Right ventricle myocardium superior (tissue), 1 donor: Measurements from ENCODE around the gene PTBP3. TPM values are rescaled to one million over a fixed set of nuclear protein-coding genes. Genes with fewer than 3 reads are reported as not detected.

Source experiments
- ATAC-seq: fragments of 200-7000 bp; cut with Tn5 transposase; one replicate; pipeline ENCODE4 v1.9.1; 2020; ENCODE audit warnings: mild to moderate bottlenecking; ENCODE audit not compliant: poor library complexity
- DNase-seq: peaks from one replicate; pipeline ENCODE4 v3.0.0-alpha.2; 2020
- intact Hi-C: fragments of 100-400 bp; cut with DNase I; formaldehyde crosslinking; loops from one replicate; pipeline ENCODE4 v1.11.2; 2022
- total RNA-seq: library from RNA; stranded (reverse); fragmentation: NEBNext Ultra II Directional; extraction: Animal tissue kit (Norgen Biotek cat#: 25700); gene quantifications from one replicate; pipeline ENCODE4 v1.2.1, GENCODE V29; 2021
- donor health status: DM: no; HTN: yes; CAD: no; lungs with severe emphysema.

PTBP3 gene
- total RNA-seq, 1 donor from 2014 or later: 13.7 TPM

- ATAC-seq (no peak), DNase-seq (no peak)
Observed at GRCh38 chr9:112187404-112187803, 146.0 kb downstream of the PTBP3 start.

GRCh38 chr9:112186695-112187094 lies 146.7 kb downstream of the PTBP3 start:
- ATAC-seq (no peak), DNase-seq (no peak)
- intact Hi-C loops: no loop called here

More at GRCh38 chr9:112187404-112187803, 146.0 kb downstream of the PTBP3 start:
- intact Hi-C loops: no loop called here

GRCh38 chr9:112184946-112185345 lies 148.5 kb downstream of the PTBP3 start:
- intact Hi-C loops: no loop called here
- ATAC-seq: no peak

GRCh38 chr9:112184221-112184620 lies 149.2 kb downstream of the PTBP3 start:
- ATAC-seq: no peak
- intact Hi-C loops: no loop called here

More at GRCh38 chr9:112184946-112185345, 148.5 kb downstream of the PTBP3 start:
- no peak for DNase-seq

GRCh38 chr9:112180387-112180881 lies 153.0 kb downstream of the PTBP3 start:
- ATAC-seq (no peak), DNase-seq (no peak)
- intact Hi-C loops: no loop called here

More at GRCh38 chr9:112184221-112184620, 149.2 kb downstream of the PTBP3 start:
- no peak for DNase-seq

GRCh38 chr9:112179816-112180215 lies 153.6 kb downstream of the PTBP3 start:
- ATAC-seq (peak; percentile 43), DNase-seq (no peak)
- intact Hi-C loops: no loop called here

GRCh38 chr9:112176524-112176923 lies 156.9 kb downstream of the PTBP3 start:
- ATAC-seq: no peak
- intact Hi-C loops: no loop called here

GRCh38 chr9:112175796-112176315 lies 157.6 kb downstream of the PTBP3 start:
- no peak for ATAC-seq

More at GRCh38 chr9:112176524-112176923, 156.9 kb downstream of the PTBP3 start:
- DNase-seq: no peak

GRCh38 chr9:112174965-112175795 lies 158.2 kb downstream of the PTBP3 start, which contains the start of gene SUSD1:
TSS of gene SUSD1 (minus strand) at chr9:112175297. CDS start at chr9:112175235, 62 bp downstream.
- peak; percentile 45 for ATAC-seq
- peak; percentile 80 for DNase-seq
- intact Hi-C loops: no loop called here

More at GRCh38 chr9:112175796-112176315, 157.6 kb downstream of the PTBP3 start:
- intact Hi-C loops: no loop called here
- DNase-seq: no peak

GRCh38 chr9:112174222-112174964 lies 159.0 kb downstream of the PTBP3 start:
- DNase-seq (peak; percentile 88), ATAC-seq (peak; percentile 90)
- intact Hi-C loops: no loop called here

- ATAC-seq (no peak), DNase-seq (no peak)
- intact Hi-C loops: no loop called here
Observed at GRCh38 chr9:112173489-112174221, 159.8 kb downstream of the PTBP3 start.

GRCh38 chr9:112170968-112171367 lies 162.5 kb downstream of the PTBP3 start:
- DNase-seq (no peak), ATAC-seq (no peak)
- intact Hi-C loops: no loop called here

GRCh38 chr9:112170235-112170634 lies 163.2 kb downstream of the PTBP3 start:
- ATAC-seq (no peak), DNase-seq (no peak)
- intact Hi-C loops: no loop called here

GRCh38 chr9:112169368-112169767 lies 164.1 kb downstream of the PTBP3 start:
- intact Hi-C loops: no loop called here
- no peak for ATAC-seq
- no peak for DNase-seq

GRCh38 chr9:112168197-112168596 lies 165.2 kb downstream of the PTBP3 start:
- DNase-seq: no peak
- no peak for ATAC-seq
- intact Hi-C loops: no loop called here
